ENCODE data around the gene PCK2.
A peak's percentile ranks its signal among the peaks of the same experiment; 100 is the strongest.

Gene PCK2

GRCh38 chr14:24139272-24139934 is 45.3 kb downstream of the PCK2 start:
- no peak for DNase-seq

- peak; percentile 98 to 99 for DNase-seq
These were observed 47.2 kb downstream of the PCK2 start, which contains the start of gene EMC9 for GRCh38 chr14:24141097-24141880. EMC9 (minus strand) TSS chr14:24141591; CDS start chr14:24141304, 287 bp downstream.

GRCh38 chr14:24143511-24143910 is 49.4 kb downstream of the PCK2 start:
- no peak for DNase-seq

GRCh38 chr14:24144451-24144850 is 50.3 kb downstream of the PCK2 start:
- no peak for DNase-seq

- no peak for DNase-seq
These were observed 51.1 kb downstream of the PCK2 start for GRCh38 chr14:24145219-24145618.

GRCh38 chr14:24145690-24146452 is 51.8 kb downstream of the PCK2 start:
- no peak for DNase-seq

- peak; percentile 81 to 84 for DNase-seq
These were observed 52.4 kb downstream of the PCK2 start, which contains the start of gene PSME2 for GRCh38 chr14:24146453-24146977. PSME2 (minus strand) TSS chr14:24146610; CDS start chr14:24146581, 29 bp downstream.

- DNase-seq, result peak; percentile 96 to 99
These were observed 53.1 kb downstream of the PCK2 start, which contains the start of gene RNF31 for GRCh38 chr14:24146978-24147760. RNF31 (plus strand) TSS chr14:24147498; CDS start chr14:24147699, 201 bp downstream.

- no peak for DNase-seq
These were observed 53.8 kb downstream of the PCK2 start for GRCh38 chr14:24147761-24148428.

- DNase-seq, result no peak
These were observed 55.3 kb downstream of the PCK2 start for GRCh38 chr14:24149302-24149969.

GRCh38 chr14:24150061-24150460 is 56.0 kb downstream of the PCK2 start:
- DNase-seq, result no peak

- DNase-seq, result no peak
These were observed 56.5 kb downstream of the PCK2 start for GRCh38 chr14:24150567-24150966.

GRCh38 chr14:24150993-24151392 is 56.9 kb downstream of the PCK2 start:
- no peak for DNase-seq

- no peak for DNase-seq
These were observed 57.4 kb downstream of the PCK2 start for GRCh38 chr14:24151404-24152080.

All from hippocampal formation (tissue), 2 donors.